Measurements from ENCODE around the gene CD69.

Gene CD69

GRCh38 chr12:9797722-9798619 lies 37.3 kb upstream of the CD69 start (continued):
- TF ChIP-seq ZNF8 (CRISPR knock-in tag; IDR thresholded peaks at IDR 0.05) (no peak), ESRRG (CRISPR knock-in tag; IDR thresholded peaks at IDR 0.05) (no peak), ZFP3 (CRISPR knock-in tag; IDR thresholded peaks at IDR 0.05) (no peak), SNAI2 (CRISPR knock-in tag; IDR thresholded peaks at IDR 0.05) (no peak), RARB (CRISPR knock-in tag; IDR thresholded peaks at IDR 0.05) (no peak)
- TF ChIP-seq, protein P1, sequence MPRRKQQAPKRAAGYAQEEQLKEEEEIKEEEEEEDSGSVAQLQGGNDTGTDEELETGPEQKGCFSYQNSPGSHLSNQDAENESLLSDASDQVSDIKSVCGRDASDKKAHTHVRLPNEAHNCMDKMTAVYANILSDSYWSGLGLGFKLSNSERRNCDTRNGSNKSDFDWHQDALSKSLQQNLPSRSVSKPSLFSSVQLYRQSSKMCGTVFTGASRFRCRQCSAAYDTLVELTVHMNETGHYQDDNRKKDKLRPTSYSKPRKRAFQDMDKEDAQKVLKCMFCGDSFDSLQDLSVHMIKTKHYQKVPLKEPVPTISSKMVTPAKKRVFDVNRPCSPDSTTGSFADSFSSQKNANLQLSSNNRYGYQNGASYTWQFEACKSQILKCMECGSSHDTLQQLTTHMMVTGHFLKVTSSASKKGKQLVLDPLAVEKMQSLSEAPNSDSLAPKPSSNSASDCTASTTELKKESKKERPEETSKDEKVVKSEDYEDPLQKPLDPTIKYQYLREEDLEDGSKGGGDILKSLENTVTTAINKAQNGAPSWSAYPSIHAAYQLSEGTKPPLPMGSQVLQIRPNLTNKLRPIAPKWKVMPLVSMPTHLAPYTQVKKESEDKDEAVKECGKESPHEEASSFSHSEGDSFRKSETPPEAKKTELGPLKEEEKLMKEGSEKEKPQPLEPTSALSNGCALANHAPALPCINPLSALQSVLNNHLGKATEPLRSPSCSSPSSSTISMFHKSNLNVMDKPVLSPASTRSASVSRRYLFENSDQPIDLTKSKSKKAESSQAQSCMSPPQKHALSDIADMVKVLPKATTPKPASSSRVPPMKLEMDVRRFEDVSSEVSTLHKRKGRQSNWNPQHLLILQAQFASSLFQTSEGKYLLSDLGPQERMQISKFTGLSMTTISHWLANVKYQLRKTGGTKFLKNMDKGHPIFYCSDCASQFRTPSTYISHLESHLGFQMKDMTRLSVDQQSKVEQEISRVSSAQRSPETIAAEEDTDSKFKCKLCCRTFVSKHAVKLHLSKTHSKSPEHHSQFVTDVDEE (CRISPR knock-in tag; IDR thresholded peaks at IDR 0.05), result no peak

DNA sequence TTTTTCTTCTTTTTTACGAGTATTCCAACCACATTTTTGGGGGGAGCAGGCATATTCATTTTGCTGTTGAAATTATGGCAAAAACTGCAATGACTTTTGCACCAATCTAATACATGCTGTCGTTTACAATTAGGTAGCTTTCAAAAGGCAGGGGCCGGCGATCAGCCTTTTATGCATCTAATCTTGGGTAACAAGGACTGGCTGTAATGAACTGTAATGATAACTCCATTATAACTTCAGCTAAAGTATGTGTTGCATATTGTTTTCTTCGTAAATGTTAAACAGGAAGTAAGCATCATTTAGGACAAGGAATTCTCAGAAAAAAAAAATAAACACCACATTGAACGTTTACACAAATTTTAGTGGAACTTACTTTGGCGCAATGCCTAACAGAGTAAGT lies 36.3 kb upstream of the CD69 start:
- TF ChIP-seq POU6F1 (CRISPR knock-in tag; IDR thresholded peaks at IDR 0.05; ENCODE audit: borderline replicate concordance, low read depth) (no peak), SNAI2 (CRISPR knock-in tag; IDR thresholded peaks at IDR 0.05) (no peak), RARB (CRISPR knock-in tag; IDR thresholded peaks at IDR 0.05) (no peak), ZNF565 (CRISPR knock-in tag; conservative IDR thresholded peaks at IDR 0.05; ENCODE audit: low read depth) (no peak), CSRNP3 (CRISPR knock-in tag; IDR thresholded peaks at IDR 0.05) (no peak), PATZ1 (CRISPR knock-in tag; IDR thresholded peaks at IDR 0.05; ENCODE audit: borderline replicate concordance) (no peak), ISL1 (CRISPR knock-in tag; IDR thresholded peaks at IDR 0.05) (no peak), TOX (CRISPR knock-in tag; IDR thresholded peaks at IDR 0.05; ENCODE audit: borderline replicate concordance) (no peak), ZFP30 (CRISPR knock-in tag; IDR thresholded peaks at IDR 0.05) (no peak), ARNTL (CRISPR knock-in tag; IDR thresholded peaks at IDR 0.05; ENCODE audit: borderline replicate concordance, low read depth) (no peak), ZC3H10 (CRISPR knock-in tag; IDR thresholded peaks at IDR 0.05) (no peak), CREB5 (CRISPR knock-in tag; IDR thresholded peaks at IDR 0.05; ENCODE audit: low read depth) (no peak), GLIS3 (CRISPR knock-in tag; IDR thresholded peaks at IDR 0.05) (no peak), ZNF70 (CRISPR knock-in tag; IDR thresholded peaks at IDR 0.05) (no peak), PPARA (CRISPR knock-in tag; IDR thresholded peaks at IDR 0.05; ENCODE audit: borderline replicate concordance) (no peak), ZNF8 (CRISPR knock-in tag; IDR thresholded peaks at IDR 0.05) (no peak)
- TF ChIP-seq, protein P1 (CRISPR knock-in tag; IDR thresholded peaks at IDR 0.05), result no peak
- no peak for ATAC-seq

All from SK-N-SH treated with all-trans-retinoic acid at 6 μM for 48 hours (cell line).